Endodermal cell (in vitro differentiated cells): ENCODE measurements around the gene TNFAIP8L3. TPM values are rescaled to one million over a fixed set of nuclear protein-coding genes. Genes with fewer than 3 reads are reported as not detected.

ENCODE experiments used
- DNase-seq: peaks from one replicate; pipeline ENCODE4 v3.0.0-alpha.2; 2017
- H3K27ac ChIP-seq: 2 replicates; pipeline ENCODE4 v1.5.1; 2013; ENCODE audit warnings: mild to moderate bottlenecking, low read depth, low read length, moderate library complexity
- H3K27me3 ChIP-seq: 2 replicates; pipeline ENCODE4 v1.6.1; 2013; ENCODE audit warnings: mild to moderate bottlenecking, low read length, moderate library complexity; ENCODE audit not compliant: insufficient read depth, control insufficient read depth, poor library complexity, severe bottlenecking
- H3K36me3 ChIP-seq: 2 replicates; pipeline ENCODE4 v1.7.0; 2013; ENCODE audit warnings: mild to moderate bottlenecking, low read length, moderate library complexity; ENCODE audit not compliant: control insufficient read depth, insufficient read depth
- H3K4me1 ChIP-seq: one replicate; pipeline ENCODE4 v1.7.0; 2013; ENCODE audit warnings: low read length; ENCODE audit not compliant: control insufficient read depth, insufficient read depth
- H3K4me3 ChIP-seq: 2 replicates; pipeline ENCODE4 v1.5.1; 2013; ENCODE audit warnings: mild to moderate bottlenecking, low read length, moderate library complexity
- H3K9ac ChIP-seq: 2 replicates; pipeline ENCODE4 v1.6.1; 2013; ENCODE audit warnings: mild to moderate bottlenecking, low read length, moderate library complexity; ENCODE audit not compliant: poor library complexity, severe bottlenecking; ENCODE audit errors: extremely low read depth
- H3K9me3 ChIP-seq: 2 replicates; pipeline ENCODE4 v1.6.1; 2013; ENCODE audit warnings: mild to moderate bottlenecking, low read length, moderate library complexity; ENCODE audit not compliant: control insufficient read depth
- H3K27ac Mint-ChIP-seq: 2 replicates; pipeline ENCODE4 v1.8.0; 2020; ENCODE audit warnings: mixed read lengths
- H3K27me3 Mint-ChIP-seq: 2 replicates; pipeline ENCODE4 v1.8.0; 2021; ENCODE audit warnings: mild to moderate bottlenecking, mixed read lengths; ENCODE audit not compliant: insufficient read depth
- H3K36me3 Mint-ChIP-seq: 2 replicates; pipeline ENCODE4 v1.8.0; 2020; ENCODE audit warnings: low read depth, mixed read lengths
- H3K4me1 Mint-ChIP-seq: 2 replicates; pipeline ENCODE4 v1.8.0; 2020; ENCODE audit warnings: mixed read lengths
- H3K4me3 Mint-ChIP-seq: 2 replicates; pipeline ENCODE4 v1.8.0; 2020; ENCODE audit warnings: mild to moderate bottlenecking, moderate library complexity, mixed read lengths
- H3K9me3 Mint-ChIP-seq: 2 replicates; pipeline ENCODE4 v1.8.0; 2020; ENCODE audit warnings: mild to moderate bottlenecking, mixed read lengths
- WGBS, 2 experiments: methylation state at CpG; one replicate each; pipeline versions ENCODE4 v1.1.5 to v1.1.7; 2013; ENCODE audit warnings: missing lambda C conversion rate in 2 of 2, mixed read lengths in 1 of 2; ENCODE audit not compliant: insufficient coverage in 1 of 2, insufficient read length in 1 of 2; 5-methylcytosine and 5-hydroxymethylcytosine counted together
- total RNA-seq, 2 donors: library from RNA; stranded (reverse); fragmentation: NEBNext Ultra II Directional in 1 of 2; extraction: Animal tissue kit (Norgen Biotek cat#: 25700) in 1 of 2; gene quantifications; 2 replicates in 1 of 2; 3 replicates in 1 of 2; pipeline ENCODE4 v1.2.1, GENCODE V29; 2021
- TF ChIP-seq, protein P1 (sequence below): fragments of 200-600 bp; sonication (generic); conservative IDR thresholded peaks from 2 replicates; pipeline ENCODE4 v1.5.0; 2021; ENCODE audit warnings: antibody characterized with exemption, mild to moderate bottlenecking

The TNFAIP8L3 gene
- total RNA-seq, 2 donors from 2014 or later = 0.31 TPM; not detected in 1

DNA sequence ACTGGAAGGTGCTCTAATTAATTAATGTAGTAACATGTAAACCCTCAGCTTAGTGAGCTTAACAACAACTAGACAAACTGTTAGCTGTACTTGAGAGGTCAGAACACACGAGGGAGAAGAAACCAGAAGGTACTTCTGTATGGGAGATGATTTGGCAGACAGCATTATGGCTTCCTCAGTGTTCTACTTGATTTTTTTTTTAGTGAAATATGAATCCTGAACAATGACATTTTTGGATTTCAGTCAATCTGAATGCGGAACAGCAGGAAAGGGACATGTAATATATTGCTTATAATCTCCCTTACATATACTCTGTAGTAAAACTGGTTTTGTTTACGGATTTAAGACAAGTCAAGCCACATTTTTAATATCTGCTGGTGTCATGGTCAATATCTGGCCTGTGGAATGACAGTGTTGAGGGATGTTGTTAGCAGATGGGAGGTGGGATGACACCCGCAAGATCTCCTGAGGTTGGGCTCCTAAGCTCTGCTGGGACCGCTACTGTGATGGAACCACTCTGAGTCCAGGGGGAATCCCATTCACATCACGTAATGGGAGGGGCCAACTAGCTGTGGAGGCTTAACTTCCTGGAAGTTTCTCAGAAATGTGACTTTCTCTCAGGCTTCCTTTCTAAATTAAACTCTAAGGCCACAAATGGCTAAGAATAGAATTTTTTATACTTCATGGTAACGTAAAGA, 18.7 kb downstream of the TNFAIP8L3 start:
- no peak overlapping the region for H3K4me3 ChIP-seq
- peaks cover 10% of the 10 kb centered on the region for H3K27me3 ChIP-seq
- WGBS, 2 experiments = 90 to 91% methylated on average over 5 to 7 of the region's 7 CpGs
- Mint-ChIP-seq H3K9me3 (no peaks in the 10 kb centered on the region), H3K36me3 (no peaks in the 10 kb centered on the region), H3K27me3 (peaks cover 36% of the 10 kb centered on the region), H3K4me1 (peaks cover 4% of the 10 kb centered on the region), H3K4me3 (no peak overlapping the region), H3K27ac (no peak overlapping the region)
- H3K4me1 ChIP-seq = no peaks in the 10 kb centered on the region
- no peaks in the 10 kb centered on the region for H3K9me3 ChIP-seq
- H3K27ac ChIP-seq = no peak overlapping the region
- H3K9ac ChIP-seq = no peak overlapping the region
- TF ChIP-seq, protein P1, sequence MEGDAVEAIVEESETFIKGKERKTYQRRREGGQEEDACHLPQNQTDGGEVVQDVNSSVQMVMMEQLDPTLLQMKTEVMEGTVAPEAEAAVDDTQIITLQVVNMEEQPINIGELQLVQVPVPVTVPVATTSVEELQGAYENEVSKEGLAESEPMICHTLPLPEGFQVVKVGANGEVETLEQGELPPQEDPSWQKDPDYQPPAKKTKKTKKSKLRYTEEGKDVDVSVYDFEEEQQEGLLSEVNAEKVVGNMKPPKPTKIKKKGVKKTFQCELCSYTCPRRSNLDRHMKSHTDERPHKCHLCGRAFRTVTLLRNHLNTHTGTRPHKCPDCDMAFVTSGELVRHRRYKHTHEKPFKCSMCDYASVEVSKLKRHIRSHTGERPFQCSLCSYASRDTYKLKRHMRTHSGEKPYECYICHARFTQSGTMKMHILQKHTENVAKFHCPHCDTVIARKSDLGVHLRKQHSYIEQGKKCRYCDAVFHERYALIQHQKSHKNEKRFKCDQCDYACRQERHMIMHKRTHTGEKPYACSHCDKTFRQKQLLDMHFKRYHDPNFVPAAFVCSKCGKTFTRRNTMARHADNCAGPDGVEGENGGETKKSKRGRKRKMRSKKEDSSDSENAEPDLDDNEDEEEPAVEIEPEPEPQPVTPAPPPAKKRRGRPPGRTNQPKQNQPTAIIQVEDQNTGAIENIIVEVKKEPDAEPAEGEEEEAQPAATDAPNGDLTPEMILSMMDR = no peak
- H3K36me3 ChIP-seq = no peaks in the 10 kb centered on the region
- DNase-seq = no peak

GRCh38 chr15:51075364-51075763, 19.3 kb downstream of the TNFAIP8L3 start:
- Mint-ChIP-seq H3K27ac (no peak overlapping the region), H3K4me1 (peaks cover 4% of the 10 kb centered on the region), H3K4me3 (no peak overlapping the region), H3K27me3 (peaks cover 38% of the 10 kb centered on the region), H3K36me3 (no peaks in the 10 kb centered on the region), H3K9me3 (no peaks in the 10 kb centered on the region)
- no peak overlapping the region for H3K4me3 ChIP-seq
- H3K27ac ChIP-seq = no peak overlapping the region
- peaks cover 10% of the 10 kb centered on the region for H3K27me3 ChIP-seq
- H3K9me3 ChIP-seq = no peaks in the 10 kb centered on the region
- no peak for DNase-seq
- TF ChIP-seq, protein P1 = no peak
- H3K36me3 ChIP-seq = no peaks in the 10 kb centered on the region
- WGBS, 2 experiments = 95 to 97% methylated on average over 3 to 5 of the region's 5 CpGs
- H3K9ac ChIP-seq = no peak overlapping the region
- no peaks in the 10 kb centered on the region for H3K4me1 ChIP-seq

GRCh38 chr15:51074926-51075325, 19.8 kb downstream of the TNFAIP8L3 start:
- Mint-ChIP-seq H3K27ac (no peak overlapping the region), H3K4me3 (no peak overlapping the region), H3K9me3 (no peaks in the 10 kb centered on the region), H3K27me3 (peaks cover 34% of the 10 kb centered on the region), H3K4me1 (peaks cover 4% of the 10 kb centered on the region), H3K36me3 (no peaks in the 10 kb centered on the region)
- H3K9ac ChIP-seq = no peak overlapping the region
- no peak overlapping the region for H3K4me3 ChIP-seq
- H3K27ac ChIP-seq = no peak overlapping the region
- TF ChIP-seq, protein P1 = no peak
- no peak for DNase-seq
- peaks cover 10% of the 10 kb centered on the region for H3K27me3 ChIP-seq
- H3K36me3 ChIP-seq = no peaks in the 10 kb centered on the region
- no peaks in the 10 kb centered on the region for H3K9me3 ChIP-seq
- WGBS, 2 experiments = 92 to 100% methylated on average over 1 to 5 of the region's 5 CpGs
- no peaks in the 10 kb centered on the region for H3K4me1 ChIP-seq
